ENCODE measurements around the gene MUTYH. TPM values are rescaled to one million over a fixed set of nuclear protein-coding genes. Genes with fewer than 3 reads are reported as not detected.
A peak's percentile ranks its signal among the peaks of the same experiment; 100 is the strongest.

MUTYH gene
- total and polyA plus RNA-seq, 5 donors from 2014 or later, result 11.3 to 75.2 (median 22.3) TPM

GRCh38 chr1:45335855-45336324 is 4.3 kb downstream of the MUTYH start:
- H3K4me1 Mint-ChIP-seq, result peaks cover 17 to 61% (median 38%) of the 10 kb centered on the region in 4 donors

GRCh38 chr1:45334308-45335245 is 5.7 kb downstream of the MUTYH start:
- no peak for ATAC-seq (ENCODE audit: low read depth in 2 of 2)
- Histone ChIP-seq H3K4me1 (ENCODE audit: control insufficient read depth, insufficient read depth, low read length, poor library complexity, severe bottlenecking) (peaks cover 7% of the 10 kb centered on the region), H3K27ac (ENCODE audit: insufficient read depth, low read length, poor library complexity, severe bottlenecking) (no peak overlapping the region), H3K27me3 (ENCODE audit: control insufficient read depth, insufficient read depth, low read length) (no peaks in the 10 kb centered on the region), H3K9me3 (ENCODE audit: control insufficient read depth in 2 of 2, low read length in 2 of 2) (no peaks in the 10 kb centered on the region), H3K4me3 (ENCODE audit: low read depth, low read length) (no peak overlapping the region), H3K36me3 (ENCODE audit: control insufficient read depth, insufficient read depth, low read length) (peaks cover 29% of the 10 kb centered on the region)
- Mint-ChIP-seq H3K4me1 (peaks cover 10 to 51% (median 31%) of the 10 kb centered on the region in 4 donors), H3K36me3 (peaks cover 17% of the 10 kb centered on the region), H3K27ac (peak overlapping the region; percentile 39 to 71 (median 49)), H3K4me3 (no peak overlapping the region), H3K9me3 (no peaks in the 10 kb centered on the region), H3K27me3 (no peaks in the 10 kb centered on the region)
- peak in 1 of 3 donors; percentile 52 for DNase-seq

More at GRCh38 chr1:45335855-45336324, 4.3 kb downstream of the MUTYH start:
- Mint-ChIP-seq H3K36me3 (peaks cover 15% of the 10 kb centered on the region), H3K4me3 (peak overlapping the region in 1 of 4 donors; percentile 15), H3K27me3 (no peaks in the 10 kb centered on the region), H3K27ac (peak overlapping the region in 1 of 3 donors; percentile 21), H3K9me3 (peaks cover 0 to 1% (median 0%) of the 10 kb centered on the region in 7 donors)
- ATAC-seq (ENCODE audit: low read depth in 2 of 2), result no peak
- no peaks in the 10 kb centered on the region for H3K9me3 ChIP-seq (ENCODE audit: control insufficient read depth in 2 of 2, low read length in 2 of 2)
- H3K27me3 ChIP-seq (ENCODE audit: control insufficient read depth, insufficient read depth, low read length), result no peaks in the 10 kb centered on the region
- H3K4me3 ChIP-seq (ENCODE audit: low read depth, low read length), result no peak overlapping the region
- H3K27ac ChIP-seq (ENCODE audit: insufficient read depth, low read length, poor library complexity, severe bottlenecking), result no peak overlapping the region
- peaks cover 24% of the 10 kb centered on the region for H3K36me3 ChIP-seq (ENCODE audit: control insufficient read depth, insufficient read depth, low read length)
- DNase-seq, result no peak
- H3K4me1 ChIP-seq (ENCODE audit: control insufficient read depth, insufficient read depth, low read length, poor library complexity, severe bottlenecking), result peaks cover 11% of the 10 kb centered on the region

- no peaks in the 10 kb centered on the region for H3K27me3 Mint-ChIP-seq
- H3K9me3 Mint-ChIP-seq, result no peaks in the 10 kb centered on the region
- H3K4me1 Mint-ChIP-seq, result peaks cover 0 to 40% (median 19%) of the 10 kb centered on the region in 4 donors
- Histone ChIP-seq H3K9me3 (ENCODE audit: control insufficient read depth in 2 of 2, low read length in 2 of 2) (no peaks in the 10 kb centered on the region), H3K36me3 (ENCODE audit: control insufficient read depth, insufficient read depth, low read length) (peaks cover 29% of the 10 kb centered on the region), H3K27ac (ENCODE audit: insufficient read depth, low read length, poor library complexity, severe bottlenecking) (no peak overlapping the region), H3K27me3 (ENCODE audit: control insufficient read depth, insufficient read depth, low read length) (no peaks in the 10 kb centered on the region), H3K4me1 (ENCODE audit: control insufficient read depth, insufficient read depth, low read length, poor library complexity, severe bottlenecking) (peaks cover 6% of the 10 kb centered on the region), H3K4me3 (ENCODE audit: low read depth, low read length) (no peak overlapping the region)
- DNase-seq (no peak), ATAC-seq (ENCODE audit: low read depth in 2 of 2) (no peak)
- H3K4me3 Mint-ChIP-seq, result no peak overlapping the region
- no peak overlapping the region for H3K27ac Mint-ChIP-seq
- H3K36me3 Mint-ChIP-seq, result peaks cover 13% of the 10 kb centered on the region
Measured at GRCh38 chr1:45332346-45332720, 7.9 kb downstream of the MUTYH start.

- no peak overlapping the region for H3K4me3 ChIP-seq (ENCODE audit: low read depth, low read length)
- peak overlapping the region in 1 of 4 donors; percentile 33 for H3K4me3 Mint-ChIP-seq
- H3K27me3 ChIP-seq (ENCODE audit: control insufficient read depth, insufficient read depth, low read length), result no peaks in the 10 kb centered on the region
- H3K36me3 Mint-ChIP-seq, result peaks cover 13% of the 10 kb centered on the region
- H3K27ac Mint-ChIP-seq, result no peak overlapping the region
- H3K36me3 ChIP-seq (ENCODE audit: control insufficient read depth, insufficient read depth, low read length), result peaks cover 29% of the 10 kb centered on the region
- no peak overlapping the region for H3K27ac ChIP-seq (ENCODE audit: insufficient read depth, low read length, poor library complexity, severe bottlenecking)
- peaks cover 13% of the 10 kb centered on the region for H3K4me1 ChIP-seq (ENCODE audit: control insufficient read depth, insufficient read depth, low read length, poor library complexity, severe bottlenecking)
- H3K9me3 ChIP-seq (ENCODE audit: control insufficient read depth in 2 of 2, low read length in 2 of 2), result no peaks in the 10 kb centered on the region
- DNase-seq (no peak), ATAC-seq (ENCODE audit: low read depth in 2 of 2) (no peak)
- no peaks in the 10 kb centered on the region for H3K9me3 Mint-ChIP-seq
- no peaks in the 10 kb centered on the region for H3K27me3 Mint-ChIP-seq
- peaks cover 0 to 39% (median 18%) of the 10 kb centered on the region in 4 donors for H3K4me1 Mint-ChIP-seq
Measured at GRCh38 chr1:45331436-45332345, 8.5 kb downstream of the MUTYH start.

- Histone ChIP-seq H3K27me3 (ENCODE audit: control insufficient read depth, insufficient read depth, low read length) (no peaks in the 10 kb centered on the region), H3K27ac (ENCODE audit: insufficient read depth, low read length, poor library complexity, severe bottlenecking) (no peak overlapping the region), H3K36me3 (ENCODE audit: control insufficient read depth, insufficient read depth, low read length) (peaks cover 29% of the 10 kb centered on the region), H3K9me3 (ENCODE audit: control insufficient read depth in 2 of 2, low read length in 2 of 2) (no peaks in the 10 kb centered on the region), H3K4me3 (ENCODE audit: low read depth, low read length) (no peak overlapping the region), H3K4me1 (ENCODE audit: control insufficient read depth, insufficient read depth, low read length, poor library complexity, severe bottlenecking) (peaks cover 15% of the 10 kb centered on the region)
- no peak overlapping the region for H3K27ac Mint-ChIP-seq
- no peaks in the 10 kb centered on the region for H3K9me3 Mint-ChIP-seq
- H3K4me1 Mint-ChIP-seq, result peaks cover 0 to 23% (median 6%) of the 10 kb centered on the region in 4 donors
- peak overlapping the region in 1 of 4 donors; percentile 26 for H3K4me3 Mint-ChIP-seq
- no peak for ATAC-seq (ENCODE audit: low read depth in 2 of 2)
- H3K36me3 Mint-ChIP-seq, result peaks cover 13% of the 10 kb centered on the region
- H3K27me3 Mint-ChIP-seq, result peaks cover 6% of the 10 kb centered on the region
- no peak for DNase-seq
Measured at GRCh38 chr1:45329445-45329844, 10.8 kb downstream of the MUTYH start.

- no peak overlapping the region for H3K4me3 ChIP-seq (ENCODE audit: low read depth, low read length)
- H3K4me1 Mint-ChIP-seq, result peaks cover 0 to 16% (median 2%) of the 10 kb centered on the region in 4 donors
- no peak for ATAC-seq (ENCODE audit: low read depth in 2 of 2)
- H3K4me3 Mint-ChIP-seq, result peak overlapping the region in 2 of 4 donors; percentile 41 to 60
- H3K9me3 Mint-ChIP-seq, result no peaks in the 10 kb centered on the region
- peaks cover 8% of the 10 kb centered on the region for H3K36me3 Mint-ChIP-seq
- H3K9me3 ChIP-seq (ENCODE audit: control insufficient read depth in 2 of 2, low read length in 2 of 2), result no peaks in the 10 kb centered on the region
- peaks cover 21% of the 10 kb centered on the region for H3K36me3 ChIP-seq (ENCODE audit: control insufficient read depth, insufficient read depth, low read length)
- H3K27me3 Mint-ChIP-seq, result peaks cover 6% of the 10 kb centered on the region
- DNase-seq, result no peak
- H3K27ac ChIP-seq (ENCODE audit: insufficient read depth, low read length, poor library complexity, severe bottlenecking), result no peak overlapping the region
- no peaks in the 10 kb centered on the region for H3K27me3 ChIP-seq (ENCODE audit: control insufficient read depth, insufficient read depth, low read length)
- peak overlapping the region in 1 of 3 donors; percentile 62 for H3K27ac Mint-ChIP-seq
- peaks cover 15% of the 10 kb centered on the region for H3K4me1 ChIP-seq (ENCODE audit: control insufficient read depth, insufficient read depth, low read length, poor library complexity, severe bottlenecking)
Measured at GRCh38 chr1:45328680-45329079, 11.6 kb downstream of the MUTYH start.
